ENCODE measurements around the gene GRK5. TPM values are rescaled to one million over a fixed set of nuclear protein-coding genes. Genes with fewer than 3 reads are reported as not detected.

The GRK5 gene
- total RNA-seq, 1 experiment from 2014 or later, result 2.3 TPM

GRCh38 chr10:119448628-119449584 is 241.5 kb downstream of the GRK5 start:
- Mint-ChIP-seq H3K4me1 (peaks cover 12% of the 10 kb centered on the region), H3K4me3 (no peak overlapping the region), H3K27me3 (ENCODE audit: low read depth) (no peaks in the 10 kb centered on the region), H3K9me3 (no peaks in the 10 kb centered on the region), H3K27ac (no peak overlapping the region), H3K36me3 (no peaks in the 10 kb centered on the region)
- CTCF ChIA-PET, result interaction anchor here (1.1 to 3.9 kb wide), 5 partner anchors 10 to 250 kb away, joined by 3 to 24 read pairs (median 12); partner anchors contain the start of gene GRK5
- POLR2A ChIA-PET, result no interaction called here
- DNase-seq (ENCODE audit: low spot score) (no peak), ATAC-seq (no peak)
- TF ChIP-seq SOX15 (CRISPR knock-in tag; IDR thresholded peaks at IDR 0.05) (no peak), ZNF423 (CRISPR knock-in tag; IDR thresholded peaks at IDR 0.05) (peak; percentile 27; the same call in 1 of the 2 replicates)

DNA sequence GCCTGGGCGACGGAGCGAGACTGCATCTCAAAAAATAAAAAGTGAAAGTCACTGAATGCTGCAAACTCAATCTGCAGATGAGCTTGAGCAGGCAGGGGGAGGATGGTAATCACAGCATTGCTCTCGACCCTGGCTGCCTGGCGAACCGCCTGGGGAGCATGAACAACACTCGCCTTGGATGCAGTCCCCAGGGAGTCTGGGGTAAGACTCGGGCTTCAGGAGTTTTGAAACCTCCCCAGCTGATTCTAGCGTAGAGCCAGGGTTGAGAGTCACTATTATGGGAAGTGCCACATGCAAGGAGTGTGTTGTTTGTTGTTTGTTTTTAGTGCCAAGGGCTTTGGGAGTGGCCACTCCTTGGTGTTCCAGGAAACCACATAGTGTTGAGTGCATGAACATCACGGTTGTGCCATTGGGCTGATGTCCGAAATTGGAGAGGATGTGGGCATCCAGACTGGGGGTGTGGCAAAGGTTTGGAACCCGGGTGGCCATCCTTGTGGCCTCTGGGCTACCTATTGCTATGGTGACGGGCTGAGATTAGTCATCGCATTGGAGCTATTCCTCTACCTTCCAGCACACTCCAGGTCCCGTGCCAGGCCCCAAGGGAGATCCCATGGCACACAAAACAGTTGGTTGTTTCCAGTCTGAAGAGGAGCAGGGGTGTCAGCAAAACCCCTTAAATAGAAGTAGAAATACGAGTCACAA is 242.5 kb downstream of the GRK5 start:
- CTCF ChIA-PET, result interaction anchor here (1.2 to 3.9 kb wide), 3 partner anchors 9 to 251 kb away, joined by 3 to 24 read pairs (median 12); no protein-coding TSS in a partner anchor
- no peaks in the 10 kb centered on the region for H3K36me3 Mint-ChIP-seq

More for the DNA sequence above, 242.5 kb downstream of the GRK5 start:
- Mint-ChIP-seq H3K4me3 (no peak overlapping the region), H3K27me3 (ENCODE audit: low read depth) (no peaks in the 10 kb centered on the region), H3K27ac (peak overlapping the region; percentile 87; the same call in 1 of the 2 replicates), H3K9me3 (no peaks in the 10 kb centered on the region), H3K4me1 (peaks cover 18% of the 10 kb centered on the region)
- no peak for ATAC-seq
- POLR2A ChIA-PET, result no interaction called here
- TF ChIP-seq FOXJ3 (CRISPR knock-in tag; IDR thresholded peaks at IDR 0.05; ENCODE audit: borderline replicate concordance) (no peak), IRF1 (CRISPR knock-in tag; IDR thresholded peaks at IDR 0.05) (no peak), JAZF1 (CRISPR knock-in tag; IDR thresholded peaks at IDR 0.05) (no peak), ATF2 (CRISPR knock-in tag; IDR thresholded peaks at IDR 0.05; ENCODE audit: borderline replicate concordance, low read depth) (no peak), ZNF416 (CRISPR knock-in tag; IDR thresholded peaks at IDR 0.05) (no peak), ZNF219 (CRISPR knock-in tag; IDR thresholded peaks at IDR 0.05; ENCODE audit: borderline replicate concordance) (no peak), HMGA2 (CRISPR knock-in tag; IDR thresholded peaks at IDR 0.05) (no peak), NFE2L1 (CRISPR knock-in tag; IDR thresholded peaks at IDR 0.05) (no peak), ZNF138 (CRISPR knock-in tag; conservative IDR thresholded peaks at IDR 0.05) (no peak), E2F4 (CRISPR knock-in tag; IDR thresholded peaks at IDR 0.05; ENCODE audit: borderline replicate concordance, low read depth) (no peak), GTF2I (CRISPR knock-in tag; conservative IDR thresholded peaks at IDR 0.05) (no peak), ZNF121 (CRISPR knock-in tag; IDR thresholded peaks at IDR 0.05) (no peak), SP1 (CRISPR knock-in tag; conservative IDR thresholded peaks at IDR 0.05) (no peak), ZNF232 (CRISPR knock-in tag; IDR thresholded peaks at IDR 0.05) (no peak)
- TF ChIP-seq, protein P1, sequence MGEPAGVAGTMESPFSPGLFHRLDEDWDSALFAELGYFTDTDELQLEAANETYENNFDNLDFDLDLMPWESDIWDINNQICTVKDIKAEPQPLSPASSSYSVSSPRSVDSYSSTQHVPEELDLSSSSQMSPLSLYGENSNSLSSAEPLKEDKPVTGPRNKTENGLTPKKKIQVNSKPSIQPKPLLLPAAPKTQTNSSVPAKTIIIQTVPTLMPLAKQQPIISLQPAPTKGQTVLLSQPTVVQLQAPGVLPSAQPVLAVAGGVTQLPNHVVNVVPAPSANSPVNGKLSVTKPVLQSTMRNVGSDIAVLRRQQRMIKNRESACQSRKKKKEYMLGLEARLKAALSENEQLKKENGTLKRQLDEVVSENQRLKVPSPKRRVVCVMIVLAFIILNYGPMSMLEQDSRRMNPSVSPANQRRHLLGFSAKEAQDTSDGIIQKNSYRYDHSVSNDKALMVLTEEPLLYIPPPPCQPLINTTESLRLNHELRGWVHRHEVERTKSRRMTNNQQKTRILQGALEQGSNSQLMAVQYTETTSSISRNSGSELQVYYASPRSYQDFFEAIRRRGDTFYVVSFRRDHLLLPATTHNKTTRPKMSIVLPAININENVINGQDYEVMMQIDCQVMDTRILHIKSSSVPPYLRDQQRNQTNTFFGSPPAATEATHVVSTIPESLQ (CRISPR knock-in tag; IDR thresholded peaks at IDR 0.05), result no peak
- TF ChIP-seq, protein P2, sequence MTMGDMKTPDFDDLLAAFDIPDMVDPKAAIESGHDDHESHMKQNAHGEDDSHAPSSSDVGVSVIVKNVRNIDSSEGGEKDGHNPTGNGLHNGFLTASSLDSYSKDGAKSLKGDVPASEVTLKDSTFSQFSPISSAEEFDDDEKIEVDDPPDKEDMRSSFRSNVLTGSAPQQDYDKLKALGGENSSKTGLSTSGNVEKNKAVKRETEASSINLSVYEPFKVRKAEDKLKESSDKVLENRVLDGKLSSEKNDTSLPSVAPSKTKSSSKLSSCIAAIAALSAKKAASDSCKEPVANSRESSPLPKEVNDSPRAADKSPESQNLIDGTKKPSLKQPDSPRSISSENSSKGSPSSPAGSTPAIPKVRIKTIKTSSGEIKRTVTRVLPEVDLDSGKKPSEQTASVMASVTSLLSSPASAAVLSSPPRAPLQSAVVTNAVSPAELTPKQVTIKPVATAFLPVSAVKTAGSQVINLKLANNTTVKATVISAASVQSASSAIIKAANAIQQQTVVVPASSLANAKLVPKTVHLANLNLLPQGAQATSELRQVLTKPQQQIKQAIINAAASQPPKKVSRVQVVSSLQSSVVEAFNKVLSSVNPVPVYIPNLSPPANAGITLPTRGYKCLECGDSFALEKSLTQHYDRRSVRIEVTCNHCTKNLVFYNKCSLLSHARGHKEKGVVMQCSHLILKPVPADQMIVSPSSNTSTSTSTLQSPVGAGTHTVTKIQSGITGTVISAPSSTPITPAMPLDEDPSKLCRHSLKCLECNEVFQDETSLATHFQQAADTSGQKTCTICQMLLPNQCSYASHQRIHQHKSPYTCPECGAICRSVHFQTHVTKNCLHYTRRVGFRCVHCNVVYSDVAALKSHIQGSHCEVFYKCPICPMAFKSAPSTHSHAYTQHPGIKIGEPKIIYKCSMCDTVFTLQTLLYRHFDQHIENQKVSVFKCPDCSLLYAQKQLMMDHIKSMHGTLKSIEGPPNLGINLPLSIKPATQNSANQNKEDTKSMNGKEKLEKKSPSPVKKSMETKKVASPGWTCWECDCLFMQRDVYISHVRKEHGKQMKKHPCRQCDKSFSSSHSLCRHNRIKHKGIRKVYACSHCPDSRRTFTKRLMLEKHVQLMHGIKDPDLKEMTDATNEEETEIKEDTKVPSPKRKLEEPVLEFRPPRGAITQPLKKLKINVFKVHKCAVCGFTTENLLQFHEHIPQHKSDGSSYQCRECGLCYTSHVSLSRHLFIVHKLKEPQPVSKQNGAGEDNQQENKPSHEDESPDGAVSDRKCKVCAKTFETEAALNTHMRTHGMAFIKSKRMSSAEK (CRISPR knock-in tag; IDR thresholded peaks at IDR 0.05; ENCODE audit: borderline replicate concordance), result no peak
- TF ChIP-seq, protein P3, sequence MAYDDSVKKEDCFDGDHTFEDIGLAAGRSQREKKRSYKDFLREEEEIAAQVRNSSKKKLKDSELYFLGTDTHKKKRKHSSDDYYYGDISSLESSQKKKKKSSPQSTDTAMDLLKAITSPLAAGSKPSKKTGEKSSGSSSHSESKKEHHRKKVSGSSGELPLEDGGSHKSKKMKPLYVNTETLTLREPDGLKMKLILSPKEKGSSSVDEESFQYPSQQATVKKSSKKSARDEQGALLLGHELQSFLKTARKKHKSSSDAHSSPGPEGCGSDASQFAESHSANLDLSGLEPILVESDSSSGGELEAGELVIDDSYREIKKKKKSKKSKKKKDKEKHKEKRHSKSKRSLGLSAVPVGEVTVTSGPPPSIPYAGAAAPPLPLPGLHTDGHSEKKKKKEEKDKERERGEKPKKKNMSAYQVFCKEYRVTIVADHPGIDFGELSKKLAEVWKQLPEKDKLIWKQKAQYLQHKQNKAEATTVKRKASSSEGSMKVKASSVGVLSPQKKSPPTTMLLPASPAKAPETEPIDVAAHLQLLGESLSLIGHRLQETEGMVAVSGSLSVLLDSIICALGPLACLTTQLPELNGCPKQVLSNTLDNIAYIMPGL (CRISPR knock-in tag; IDR thresholded peaks at IDR 0.05), result no peak
- DNase-seq (ENCODE audit: low spot score), result no peak
